ENCODE results near the gene TSEN15.
"Not testable (repeated sequence)": the region's sequence is repeated elsewhere in the genome, so short reads cannot be mapped to it uniquely, and the experiment has no call there.

The TSEN15 gene

GRCh38 chr1:184053881-184054280, 2.4 kb downstream of the TSEN15 start:
- DNase-seq (ENCODE audit: low spot score), result no peak

GRCh38 chr1:184056921-184057555, 5.5 kb downstream of the TSEN15 start:
- peak; percentile 45 for DNase-seq (ENCODE audit: low spot score)

- DNase-seq (ENCODE audit: low spot score), result no peak
Observed at GRCh38 chr1:184059887-184060286, 8.4 kb downstream of the TSEN15 start.

- no peak for DNase-seq (ENCODE audit: low spot score)
Observed at GRCh38 chr1:184060316-184060715, 8.8 kb downstream of the TSEN15 start.

DNA sequence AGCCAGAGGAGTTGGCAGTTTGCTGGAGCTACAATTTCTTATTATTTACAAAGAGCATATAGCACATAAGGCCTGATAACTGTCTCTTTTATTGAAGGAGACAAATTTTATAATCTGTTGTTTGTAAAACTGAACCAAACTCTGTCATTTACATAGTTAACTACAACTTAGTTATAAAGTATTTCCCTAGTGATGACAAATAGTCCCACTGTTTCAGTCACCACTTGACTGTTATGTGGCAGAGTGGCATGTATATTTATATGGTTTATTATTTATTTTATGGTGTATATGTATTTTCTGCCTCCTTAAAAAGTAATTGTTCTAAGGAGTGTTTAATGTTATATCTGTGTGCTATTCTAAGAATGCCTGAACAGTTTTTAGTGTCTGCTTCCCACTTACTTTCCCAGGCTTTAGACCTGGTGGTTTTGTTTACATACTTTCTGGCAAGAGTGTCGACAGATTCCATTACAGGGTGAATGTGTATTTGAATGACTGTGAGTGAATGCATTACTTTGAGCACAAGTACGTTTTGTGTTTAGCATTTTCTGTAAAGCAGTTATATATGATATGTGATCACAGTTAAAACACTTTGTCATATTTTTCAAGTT, 10.0 kb downstream of the TSEN15 start:
- no peak for DNase-seq (ENCODE audit: low spot score)

GRCh38 chr1:184062640-184063286, 11.2 kb downstream of the TSEN15 start:
- no peak for DNase-seq (ENCODE audit: low spot score)

- no peak for DNase-seq (ENCODE audit: low spot score)
Observed at GRCh38 chr1:184065559-184065958, 14.0 kb downstream of the TSEN15 start.

DNA sequence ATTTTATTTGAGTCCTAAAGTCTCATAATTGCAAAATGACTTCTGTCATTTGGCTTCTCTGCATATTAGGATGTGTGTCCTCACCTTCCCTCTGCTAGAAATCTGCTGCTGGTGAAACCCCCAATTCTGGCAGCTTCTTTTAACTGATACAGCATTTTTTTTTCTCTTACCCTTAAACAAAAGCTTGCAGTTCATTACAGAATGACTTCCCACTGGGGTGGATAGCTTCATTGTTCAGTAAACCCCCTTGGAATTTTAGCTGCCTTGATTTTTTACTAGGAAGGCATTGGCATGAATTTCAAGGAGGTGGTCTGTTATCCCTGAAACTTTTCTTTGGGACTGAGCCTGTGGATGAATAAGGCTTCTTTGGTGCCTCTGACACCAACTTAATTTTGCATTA, 16.8 kb downstream of the TSEN15 start:
- no peak for DNase-seq (ENCODE audit: low spot score)

DNA sequence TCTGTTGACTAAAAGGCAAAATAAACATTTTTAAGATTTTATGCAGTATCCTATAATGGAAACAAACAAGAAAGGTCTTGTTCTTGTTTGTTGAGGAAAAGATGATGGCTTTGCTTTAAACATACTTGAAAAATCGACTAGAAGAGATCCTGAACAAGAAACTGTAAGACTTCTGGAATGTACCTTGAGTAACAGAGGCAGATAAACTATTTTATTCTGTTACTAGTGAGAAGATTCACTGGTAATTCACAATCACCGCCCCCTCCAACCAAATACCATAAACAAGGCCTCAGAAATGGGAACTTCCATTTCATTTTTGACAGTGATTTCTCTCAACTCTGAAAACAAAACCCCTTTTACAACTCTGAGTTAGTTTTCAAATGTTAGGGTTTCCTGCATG, 18.1 kb downstream of the TSEN15 start:
- DNase-seq (ENCODE audit: low spot score), result no peak

DNA sequence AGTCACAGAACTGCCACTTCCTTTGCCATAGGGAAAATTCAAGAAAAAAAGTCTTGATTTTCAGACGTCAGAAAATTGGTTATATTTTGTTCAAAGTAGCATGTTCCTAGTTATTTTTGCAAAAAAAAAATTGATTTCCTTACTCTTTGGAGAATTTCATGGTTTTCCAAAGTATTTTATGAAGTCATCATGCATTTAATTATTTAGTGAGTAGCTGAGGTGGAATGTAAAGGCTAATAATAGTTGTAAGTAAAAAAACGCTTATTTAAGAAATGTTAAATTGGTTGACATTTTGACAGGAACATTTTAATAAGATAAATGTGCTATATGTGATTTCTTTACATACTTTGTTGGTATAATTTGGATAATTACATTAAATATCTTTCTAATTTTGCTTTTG, 20.8 kb downstream of the TSEN15 start:
- DNase-seq (ENCODE audit: low spot score), result no peak

- no peak for DNase-seq (ENCODE audit: low spot score)
Observed at GRCh38 chr1:184074383-184074782, 22.9 kb downstream of the TSEN15 start.

- peak; percentile 64 for DNase-seq (ENCODE audit: low spot score)
Observed at GRCh38 chr1:184075055-184076029, 23.8 kb downstream of the TSEN15 start.

DNA sequence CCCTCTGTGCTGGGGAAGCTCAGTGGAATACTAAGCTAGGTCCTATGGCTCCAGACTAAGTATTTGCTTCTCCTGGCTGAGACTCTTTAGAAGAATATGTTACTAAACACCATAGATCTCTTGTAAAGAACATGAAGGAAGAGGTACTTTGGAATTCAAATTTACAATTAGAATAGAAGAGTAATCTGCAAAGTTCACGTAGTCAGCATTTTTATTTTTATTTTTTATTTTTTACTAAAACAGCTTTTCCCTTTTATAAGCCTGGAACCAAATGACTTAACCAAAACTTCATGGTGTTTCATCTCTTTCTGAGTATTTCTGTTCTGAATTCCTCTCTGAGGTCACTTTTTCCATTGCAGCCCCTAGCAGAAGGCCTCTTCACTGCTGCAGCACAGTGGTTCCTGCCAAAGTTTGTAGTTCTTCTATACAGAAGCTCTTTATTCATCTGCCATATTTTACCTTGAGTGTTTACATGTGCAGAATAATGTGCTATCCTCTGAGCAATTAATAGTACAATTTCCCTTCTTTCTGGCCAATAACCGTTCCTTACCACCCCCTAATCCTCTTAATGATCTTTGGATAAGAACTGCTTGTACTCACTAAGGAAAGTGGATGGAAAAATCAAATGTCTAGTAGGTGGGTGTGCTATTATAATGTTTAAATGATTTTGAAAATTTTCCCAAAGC, 27.2 kb downstream of the TSEN15 start:
- DNase-seq (ENCODE audit: low spot score), result no peak

- no peak for DNase-seq (ENCODE audit: low spot score)
Observed at GRCh38 chr1:184080309-184080708, 28.8 kb downstream of the TSEN15 start.

GRCh38 chr1:184082541-184083415, 31.2 kb downstream of the TSEN15 start:
- DNase-seq (ENCODE audit: low spot score), result no peak

DNA sequence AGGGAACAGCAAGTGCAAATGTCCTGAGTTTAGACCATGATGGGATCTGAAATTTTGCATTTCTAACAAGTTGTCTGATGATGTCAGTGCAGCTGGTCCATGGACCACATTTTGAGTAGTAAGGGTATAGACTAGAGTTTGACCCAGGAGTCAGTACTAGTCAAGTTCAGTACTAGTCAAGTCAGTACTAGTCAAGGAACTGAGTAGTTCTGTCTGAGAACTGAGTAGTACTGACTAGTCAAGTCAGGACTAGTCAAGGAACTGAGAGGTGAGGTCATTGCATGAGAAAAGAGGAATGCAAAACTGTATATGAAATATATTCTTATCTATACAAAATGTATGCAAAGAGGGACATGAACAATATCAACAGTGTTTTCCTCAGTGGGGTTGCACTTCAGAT, 34.1 kb downstream of the TSEN15 start:
- no peak for DNase-seq (ENCODE audit: low spot score)

GRCh38 chr1:184088037-184088436, 36.5 kb downstream of the TSEN15 start:
- no peak for DNase-seq (ENCODE audit: low spot score)

GRCh38 chr1:184093071-184093470, 41.5 kb downstream of the TSEN15 start:
- DNase-seq (ENCODE audit: low spot score), result no peak

GRCh38 chr1:184096005-184096404, 44.5 kb downstream of the TSEN15 start:
- no peak for DNase-seq (ENCODE audit: low spot score)

DNA sequence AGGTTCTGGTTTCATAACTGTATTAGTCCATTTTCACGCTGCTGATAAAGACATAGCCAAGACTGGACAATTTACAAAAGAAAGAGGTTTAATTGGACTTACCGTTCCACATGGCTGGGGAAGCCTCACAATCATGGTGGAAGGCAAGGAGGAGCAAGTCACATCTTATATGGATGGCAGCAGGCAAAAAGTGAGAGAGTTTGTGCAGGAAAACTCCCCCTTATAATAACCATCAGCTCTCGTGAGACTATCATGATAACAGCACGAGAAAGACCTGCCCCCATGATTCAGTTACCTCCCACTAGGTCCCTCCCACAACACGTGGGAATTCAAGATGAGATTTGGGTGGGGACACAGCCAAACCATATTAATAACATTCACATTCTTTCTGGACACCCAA, 45.0 kb downstream of the TSEN15 start:
- not testable (repeated sequence) for DNase-seq (ENCODE audit: low spot score)

- DNase-seq (ENCODE audit: low spot score), result no peak
Observed at GRCh38 chr1:184101141-184101540, 49.6 kb downstream of the TSEN15 start.

Data from AG20443 (cell line).